Small intestine (tissue), 7 donors: ENCODE results near the gene SIGLEC7. TPM values are rescaled to one million over a fixed set of nuclear protein-coding genes. Genes with fewer than 3 reads are reported as not detected.
A peak's percentile ranks its signal among the peaks of the same experiment; 100 is the strongest.

ENCODE experiments used
- DNase-seq, 2 donors: peaks; one replicate each; pipeline versions ENCODE4 v3.0.0 to v3.0.0-alpha.2; 2013
- FAIRE-seq: peaks from 2 replicates; lab custom pipeline; 2012; peaks lifted over from hg19 to GRCh38; lab: Jason Lieb, UNC
- H3K27ac ChIP-seq, 3 donors: one replicate each; pipeline ENCODE4 v1.5.1; 2013; ENCODE audit warnings: low read length in 2 of 3, mild to moderate bottlenecking in 2 of 3, control low read depth in 1 of 3, inconsistent platforms in 1 of 3, low read depth in 1 of 3, moderate library complexity in 1 of 3
- H3K27me3 ChIP-seq, 3 donors: one replicate each; pipeline ENCODE4 v1.6.1; 2013; ENCODE audit warnings: low read length in 3 of 3, inconsistent platforms in 1 of 3; ENCODE audit not compliant: control insufficient read depth in 3 of 3, insufficient read depth in 3 of 3
- H3K36me3 ChIP-seq, 3 donors: one replicate each; pipeline ENCODE4 v1.6.1; 2013; ENCODE audit warnings: low read length in 3 of 3, inconsistent platforms in 1 of 3, low read depth in 1 of 3, mild to moderate bottlenecking in 1 of 3, moderate library complexity in 1 of 3; ENCODE audit not compliant: control insufficient read depth in 3 of 3, insufficient read depth in 2 of 3
- H3K4me1 ChIP-seq, 3 donors: one replicate each; pipeline ENCODE4 v1.6.1; 2013; ENCODE audit warnings: low read length in 2 of 3, inconsistent platforms in 1 of 3, low read depth in 1 of 3, mild to moderate bottlenecking in 1 of 3, moderate library complexity in 1 of 3; ENCODE audit not compliant: control insufficient read depth in 3 of 3, insufficient read depth in 2 of 3
- H3K4me3 ChIP-seq, 3 donors: one replicate each; pipeline ENCODE4 v1.5.1; 2013; ENCODE audit warnings: low read length in 3 of 3, control low read depth in 1 of 3, inconsistent platforms in 1 of 3, low read depth in 1 of 3, mild to moderate bottlenecking in 1 of 3, moderate library complexity in 1 of 3
- H3K9me3 ChIP-seq, 2 donors: one replicate each; pipeline ENCODE4 v1.6.1; 2013; ENCODE audit warnings: low read depth in 1 of 2, low read length in 1 of 2; ENCODE audit not compliant: control insufficient read depth in 2 of 2, insufficient read depth in 1 of 2
- WGBS, 3 donors: extraction: QIAGEN DNeasy Blood & Tissue Kit; methylation state at CpG; one replicate each; pipeline ENCODE4 v1.1.7; 2013; 5-methylcytosine and 5-hydroxymethylcytosine counted together
- polyA plus RNA-seq, 4 donors: library from polyadenylated mRNA; stranded (reverse) in 3 of 4; unstranded in 1 of 4; fragments of 200-250 nt in 3 of 4; fragments of 120-200 nt in 1 of 4; gene quantifications; one replicate each; pipeline versions ENCODE4 v1.2.1 to v1.2.3, GENCODE V29; 2013
- donor health status: healthy with polysubstance abuse.
- donor health status: control.
- donor health status: control.
- donor health status: Bipolar disorder and iron deficiency.
- donor health status: healthy.

SIGLEC7 gene
- polyA plus RNA-seq, 4 donors = 0.45 to 1.9 (median 1.3) TPM

- Histone ChIP-seq H3K4me1 (no peaks in the 10 kb centered on the region), H3K4me3 (no peak overlapping the region), H3K27me3 (peaks cover 0 to 3% (median 0%) of the 10 kb centered on the region in 3 donors), H3K27ac (no peak overlapping the region), H3K9me3 (no peaks in the 10 kb centered on the region), H3K36me3 (no peaks in the 10 kb centered on the region)
- FAIRE-seq = no peak
- 80 to 92% (median 88%) methylated on average over 5 to 7 of the region's 7 CpGs for WGBS, 3 donors
- DNase-seq = no peak
Observed at GRCh38 chr19:51146751-51147150, 4.7 kb downstream of the SIGLEC7 start.

- H3K36me3 ChIP-seq = no peaks in the 10 kb centered on the region
- DNase-seq (no peak), FAIRE-seq (no peak)
- 33 to 45% (median 35%) methylated on average over 1 of the region's 1 CpG for WGBS, 3 donors
- no peaks in the 10 kb centered on the region for H3K9me3 ChIP-seq
- no peaks in the 10 kb centered on the region for H3K4me1 ChIP-seq
- peaks cover 0 to 3% (median 0%) of the 10 kb centered on the region in 3 donors for H3K27me3 ChIP-seq
- no peak overlapping the region for H3K4me3 ChIP-seq
- H3K27ac ChIP-seq = no peak overlapping the region
Observed at GRCh38 chr19:51147663-51148062, 5.6 kb downstream of the SIGLEC7 start.

GRCh38 chr19:51148580-51148979 is 6.5 kb downstream of the SIGLEC7 start:
- no peaks in the 10 kb centered on the region for H3K36me3 ChIP-seq
- 51 to 81% (median 63%) methylated on average over 3 of the region's 3 CpGs for WGBS, 3 donors
- no peak overlapping the region for H3K27ac ChIP-seq
- FAIRE-seq = no peak
- H3K4me1 ChIP-seq = no peaks in the 10 kb centered on the region
- peaks cover 0 to 3% (median 0%) of the 10 kb centered on the region in 3 donors for H3K27me3 ChIP-seq
- no peak for DNase-seq
- H3K4me3 ChIP-seq = no peak overlapping the region
- no peaks in the 10 kb centered on the region for H3K9me3 ChIP-seq

GRCh38 chr19:51150627-51151026 is 8.5 kb downstream of the SIGLEC7 start:
- 64 to 76% (median 65%) methylated on average over 3 of the region's 3 CpGs for WGBS, 3 donors
- no peaks in the 10 kb centered on the region for H3K9me3 ChIP-seq
- FAIRE-seq (no peak), DNase-seq (no peak)
- no peak overlapping the region for H3K4me3 ChIP-seq
- H3K36me3 ChIP-seq = no peaks in the 10 kb centered on the region
- H3K4me1 ChIP-seq = no peaks in the 10 kb centered on the region
- H3K27ac ChIP-seq = no peak overlapping the region
- H3K27me3 ChIP-seq = peaks cover 0 to 3% (median 0%) of the 10 kb centered on the region in 3 donors

- Histone ChIP-seq H3K9me3 (no peaks in the 10 kb centered on the region), H3K36me3 (no peaks in the 10 kb centered on the region), H3K4me1 (no peaks in the 10 kb centered on the region), H3K4me3 (no peak overlapping the region), H3K27ac (no peak overlapping the region), H3K27me3 (peaks cover 0 to under 1% (median 0%) of the 10 kb centered on the region in 3 donors)
- DNase-seq (no peak), FAIRE-seq (no peak)
- WGBS, 3 donors = 10 to 56% (median 21%) methylated on average over 2 of the region's 2 CpGs
Observed at GRCh38 chr19:51156710-51157109, 14.6 kb downstream of the SIGLEC7 start.

- no peaks in the 10 kb centered on the region for H3K4me1 ChIP-seq
- no peak overlapping the region for H3K4me3 ChIP-seq
- DNase-seq (no peak), FAIRE-seq (no peak)
- H3K27ac ChIP-seq = no peak overlapping the region
- H3K36me3 ChIP-seq = no peaks in the 10 kb centered on the region
- H3K27me3 ChIP-seq = no peaks in the 10 kb centered on the region
- 5 to 30% (median 15%) methylated on average over 2 of the region's 2 CpGs for WGBS, 3 donors
- no peaks in the 10 kb centered on the region for H3K9me3 ChIP-seq
Observed at GRCh38 chr19:51157265-51157664, 15.2 kb downstream of the SIGLEC7 start.

- DNase-seq (peak; percentile 33 to 46), FAIRE-seq (no peak)
- Histone ChIP-seq H3K4me3 (no peak overlapping the region), H3K9me3 (no peaks in the 10 kb centered on the region), H3K27ac (no peak overlapping the region), H3K36me3 (no peaks in the 10 kb centered on the region), H3K4me1 (no peaks in the 10 kb centered on the region), H3K27me3 (no peaks in the 10 kb centered on the region)
- 38 to 39% (median 39%) methylated on average over 7 of the region's 7 CpGs for WGBS, 3 donors
Observed at GRCh38 chr19:51158474-51159129, 16.5 kb downstream of the SIGLEC7 start.

GRCh38 chr19:51159656-51160055 is 17.6 kb downstream of the SIGLEC7 start:
- FAIRE-seq = no peak
- 77 to 83% (median 77%) methylated on average over 4 of the region's 4 CpGs for WGBS, 3 donors
- no peaks in the 10 kb centered on the region for H3K9me3 ChIP-seq
- H3K4me1 ChIP-seq = no peaks in the 10 kb centered on the region
- H3K27me3 ChIP-seq = no peaks in the 10 kb centered on the region
- DNase-seq = no peak
- no peak overlapping the region for H3K27ac ChIP-seq
- no peak overlapping the region for H3K4me3 ChIP-seq
- H3K36me3 ChIP-seq = no peaks in the 10 kb centered on the region

GRCh38 chr19:51161266-51161665 is 19.2 kb downstream of the SIGLEC7 start:
- no peaks in the 10 kb centered on the region for H3K36me3 ChIP-seq
- no peak overlapping the region for H3K4me3 ChIP-seq
- WGBS, 3 donors = 59 to 73% (median 70%) methylated on average over 1 of the region's 1 CpG
- DNase-seq (no peak), FAIRE-seq (no peak)
- no peak overlapping the region for H3K27ac ChIP-seq
- no peaks in the 10 kb centered on the region for H3K9me3 ChIP-seq
- H3K4me1 ChIP-seq = no peaks in the 10 kb centered on the region
- H3K27me3 ChIP-seq = no peaks in the 10 kb centered on the region
